ENCODE data around the gene COPZ1. TPM values are rescaled to one million over a fixed set of nuclear protein-coding genes. Genes with fewer than 3 reads are reported as not detected.
A peak's percentile ranks its signal among the peaks of the same experiment; 100 is the strongest.

COPZ1 gene
- total and polyA plus RNA-seq, 2 experiments from 2014 or later: 149 to 170 TPM

DNA sequence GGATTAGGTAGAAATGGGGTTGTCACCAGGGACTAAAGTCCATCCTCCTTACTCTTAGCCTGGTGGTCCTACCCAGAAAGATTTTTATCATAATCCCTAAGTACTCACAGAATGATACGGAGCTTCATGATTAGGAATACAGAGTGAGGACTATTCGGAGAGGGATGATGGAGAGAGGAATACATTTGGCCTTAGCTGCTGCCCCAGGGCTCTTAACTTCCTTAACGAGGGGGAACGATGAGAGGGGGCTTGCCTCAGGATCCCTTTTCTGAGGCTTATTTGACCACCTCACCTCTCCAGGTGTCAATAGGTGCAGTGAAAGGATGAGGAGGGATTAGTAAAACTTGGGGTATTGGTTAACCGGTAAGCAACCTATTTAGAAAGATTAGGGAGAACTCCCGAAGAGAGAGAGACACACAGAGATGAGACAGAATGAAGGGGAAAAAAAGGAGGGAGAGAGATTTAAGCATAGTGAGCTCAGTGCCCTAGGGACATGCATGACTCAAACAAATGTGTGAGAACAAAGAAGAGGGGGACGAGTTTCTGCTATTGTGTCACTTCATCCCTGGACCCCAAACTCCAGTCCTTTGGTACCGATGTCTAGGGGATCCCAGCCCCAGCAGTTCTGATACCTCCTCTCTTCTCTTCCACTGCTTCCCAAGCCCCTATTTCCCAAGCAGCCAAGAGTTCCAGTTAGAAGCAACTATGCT is 25.3 kb upstream of the COPZ1 start:
- Histone ChIP-seq H3K4me1 (ENCODE audit: insufficient read depth) (peaks cover 23% of the 10 kb centered on the region), H3K4me2 (ENCODE audit: unreplicated experiment) (peak overlapping the region; percentile 74), H4K20me1 (ENCODE audit: insufficient read depth) (no peaks in the 10 kb centered on the region), H3K36me3 (ENCODE audit: low read depth) (no peaks in the 10 kb centered on the region), H3K4me3 (no peak overlapping the region), H3K27ac (no peak overlapping the region), H3K27me3 (replicated peaks; ENCODE audit: insufficient read depth) (no peaks in the 10 kb centered on the region), H3K79me2 (ENCODE audit: insufficient read depth) (no peaks in the 10 kb centered on the region), H3F3A (ENCODE audit: insufficient read depth) (no peaks in the 10 kb centered on the region), H3K9me2 (ENCODE audit: insufficient read depth) (no peaks in the 10 kb centered on the region), H3K9me3 (ENCODE audit: low read depth) (no peaks in the 10 kb centered on the region), H2AFZ (no peak overlapping the region), H3K9ac (no peak overlapping the region)
- TF ChIP-seq EZH2 (IDR thresholded peaks at IDR 0.05; ENCODE audit: insufficient read depth, poor library complexity, severe bottlenecking): no peak
- TF ChIP-seq EZH2phosphoT487 (IDR thresholded peaks at IDR 0.05; ENCODE audit: insufficient read depth, low read depth): no peak
- in situ Hi-C loops (cut with MboI): no loop called here
- 65 to 69% methylated on average over 8 of the region's 8 CpGs for WGBS, 2 experiments (ENCODE audit: low coverage in 1 of 2, low lambda C conversion rate in 2 of 2, missing lambda C conversion rate in 2 of 2)
- peak; percentile 76 for DNase-seq

DNA sequence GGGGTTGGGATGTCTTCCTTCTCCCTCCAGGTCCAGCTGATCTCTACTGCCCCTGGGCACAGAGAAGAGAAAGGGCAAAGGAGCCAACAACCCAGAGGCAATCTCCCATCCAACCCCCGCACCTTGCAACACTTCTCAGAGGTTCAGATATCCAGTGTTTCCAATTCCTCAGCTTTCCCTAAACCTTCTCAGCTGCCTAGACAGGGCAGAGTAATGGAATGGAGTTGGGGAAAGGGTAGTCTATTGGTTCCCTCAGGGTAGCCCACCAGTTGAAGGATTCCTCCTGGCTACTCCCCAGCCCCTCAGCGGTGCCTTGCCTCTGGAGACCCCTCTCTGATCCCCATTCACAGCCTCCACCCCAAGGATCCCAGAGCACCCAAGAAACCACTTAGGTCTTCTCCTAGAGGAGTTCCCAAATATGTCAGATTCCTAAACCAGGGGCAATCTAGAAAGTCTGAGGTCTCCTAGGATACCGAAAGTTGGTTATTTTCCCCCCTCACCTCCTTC is 24.7 kb upstream of the COPZ1 start:
- peak overlapping the region; percentile 55 for H3K4me3 ChIP-seq
- H3K9me3 ChIP-seq (ENCODE audit: low read depth): no peaks in the 10 kb centered on the region
- H3K9ac ChIP-seq: peak overlapping the region; percentile 23; the same call in 1 of the 2 replicates
- peak overlapping the region; percentile 61; the same call in 1 of the 2 replicates for H2AFZ ChIP-seq
- peaks cover 23% of the 10 kb centered on the region for H3K4me1 ChIP-seq (ENCODE audit: insufficient read depth)
- H3K79me2 ChIP-seq (ENCODE audit: insufficient read depth): no peaks in the 10 kb centered on the region
- H3K36me3 ChIP-seq (ENCODE audit: low read depth): no peaks in the 10 kb centered on the region
- peak overlapping the region; percentile 74 for H3K4me2 ChIP-seq (ENCODE audit: unreplicated experiment)
- no peaks in the 10 kb centered on the region for H3K27me3 ChIP-seq (replicated peaks; ENCODE audit: insufficient read depth)
- H3K9me2 ChIP-seq (ENCODE audit: insufficient read depth): no peaks in the 10 kb centered on the region
- in situ Hi-C loops (cut with MboI): no loop called here
- no peak overlapping the region for H3K27ac ChIP-seq
- H4K20me1 ChIP-seq (ENCODE audit: insufficient read depth): no peaks in the 10 kb centered on the region
- WGBS, 2 experiments (ENCODE audit: low coverage in 1 of 2, low lambda C conversion rate in 2 of 2, missing lambda C conversion rate in 2 of 2): 64 to 91% methylated on average over 2 to 3 of the region's 3 CpGs
- TF ChIP-seq EZH2phosphoT487 (IDR thresholded peaks at IDR 0.05; ENCODE audit: insufficient read depth, low read depth) (no peak), EZH2 (IDR thresholded peaks at IDR 0.05; ENCODE audit: insufficient read depth, poor library complexity, severe bottlenecking) (no peak)
- H3F3A ChIP-seq (ENCODE audit: insufficient read depth): no peaks in the 10 kb centered on the region
- no peak for DNase-seq

DNA sequence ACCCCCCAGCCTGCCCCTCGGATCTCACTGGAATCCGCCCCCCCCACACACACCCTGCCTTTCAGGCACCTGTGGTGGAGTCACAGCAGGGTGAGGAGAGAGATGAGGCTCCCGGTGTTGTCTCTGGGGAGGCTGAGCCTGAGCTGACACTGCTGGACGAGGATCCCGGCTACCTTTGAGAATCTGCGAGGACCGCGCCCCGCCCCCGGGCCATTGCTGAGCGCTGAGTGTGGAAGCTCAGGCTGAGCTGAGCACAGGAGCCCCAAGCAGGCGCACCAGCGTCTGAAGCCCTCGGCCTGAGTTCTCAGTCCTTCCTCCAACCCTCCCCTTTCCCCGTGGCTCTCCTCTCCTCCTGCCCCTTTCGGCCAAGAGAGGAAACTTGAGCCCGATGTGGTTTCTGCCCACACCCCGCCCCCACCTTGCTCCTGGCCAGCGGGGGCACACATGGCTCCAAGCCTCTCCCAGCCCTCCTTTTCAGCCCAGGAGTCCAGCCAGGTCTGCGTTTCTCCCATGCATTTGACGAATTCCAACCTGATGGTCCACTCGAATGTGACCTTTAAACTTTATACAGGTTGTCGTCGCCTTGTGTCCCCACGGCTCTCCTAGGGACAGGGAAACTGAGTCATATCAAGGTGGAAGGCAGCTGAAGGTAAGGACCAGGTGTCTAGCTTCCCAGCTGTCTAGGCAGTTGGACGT is 24.1 kb upstream of the COPZ1 start, which contains the start of gene NFE2:
TSS of gene NFE2 (minus strand) at position 284 of the 696 bp plus-strand sequence. CDS start 5,767 bp downstream, outside the sequence.
- Histone ChIP-seq H3K27ac (no peak within 1 kb of the TSS), H2AFZ (peak within 1 kb of the TSS; percentile 61), H3K9me2 (ENCODE audit: insufficient read depth) (no peaks in the 10 kb centered on the region), H3K9ac (peak within 1 kb of the TSS; percentile 23; the same call in 1 of the 2 replicates), H3K4me2 (ENCODE audit: unreplicated experiment) (peak within 1 kb of the TSS; percentile 74), H4K20me1 (ENCODE audit: insufficient read depth) (no peaks in the 10 kb centered on the region), H3K79me2 (ENCODE audit: insufficient read depth) (no peaks in the 10 kb centered on the region), H3K9me3 (ENCODE audit: low read depth) (no peaks in the 10 kb centered on the region), H3K4me3 (peak within 1 kb of the TSS; percentile 55), H3K36me3 (ENCODE audit: low read depth) (no peaks in the 10 kb centered on the region), H3K27me3 (replicated peaks; ENCODE audit: insufficient read depth) (no peaks in the 10 kb centered on the region), H3F3A (ENCODE audit: insufficient read depth) (no peaks in the 10 kb centered on the region), H3K4me1 (ENCODE audit: insufficient read depth) (peaks cover 23% of the 10 kb centered on the region)
- WGBS, 2 experiments (ENCODE audit: low coverage in 1 of 2, low lambda C conversion rate in 2 of 2, missing lambda C conversion rate in 2 of 2): 14 to 19% methylated on average over 25 to 26 of the region's 26 CpGs
- TF ChIP-seq EZH2phosphoT487 (IDR thresholded peaks at IDR 0.05; ENCODE audit: insufficient read depth, low read depth): no peak
- no peak for TF ChIP-seq EZH2 (IDR thresholded peaks at IDR 0.05; ENCODE audit: insufficient read depth, poor library complexity, severe bottlenecking)
- in situ Hi-C loops (cut with MboI): no loop called here
- peak; percentile 83 for DNase-seq

DNA sequence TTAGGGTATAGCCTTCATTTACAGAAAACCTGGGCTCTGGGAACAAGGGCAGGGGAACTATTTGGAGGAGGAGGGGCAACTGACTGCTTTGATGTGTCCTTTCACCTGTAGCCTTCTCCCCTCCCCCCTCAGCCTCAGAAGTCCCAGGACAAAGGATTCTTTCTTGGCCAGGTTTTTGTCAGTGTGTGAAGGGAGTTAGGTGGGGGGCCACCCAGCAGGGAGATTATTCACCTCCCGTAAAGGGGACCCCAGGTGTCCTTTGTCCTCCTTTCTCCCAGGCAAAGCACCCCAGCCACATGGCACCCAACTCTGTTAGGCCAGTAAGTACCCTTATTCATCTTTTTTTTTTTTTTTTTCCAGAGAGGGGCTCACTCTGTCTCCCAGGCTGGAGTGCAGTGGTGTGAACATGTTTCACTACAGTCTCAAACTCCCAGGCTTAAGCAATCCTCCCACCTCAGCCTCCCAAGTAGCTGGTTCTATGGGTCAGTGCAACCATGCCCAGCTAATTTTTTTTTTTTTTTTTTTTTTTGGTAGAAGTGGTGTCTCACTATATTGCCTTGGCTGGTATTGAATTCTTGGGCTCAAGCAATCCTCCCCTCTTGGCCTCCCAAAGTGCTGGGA is 23.4 kb upstream of the COPZ1 start:
- Histone ChIP-seq H2AFZ (peak overlapping the region; percentile 61; the same call in 1 of the 2 replicates), H3K9me2 (ENCODE audit: insufficient read depth) (no peaks in the 10 kb centered on the region), H3K79me2 (ENCODE audit: insufficient read depth) (no peaks in the 10 kb centered on the region), H3K27me3 (replicated peaks; ENCODE audit: insufficient read depth) (no peaks in the 10 kb centered on the region), H3K27ac (no peak overlapping the region), H3K4me1 (ENCODE audit: insufficient read depth) (peaks cover 23% of the 10 kb centered on the region), H3K4me3 (no peak overlapping the region), H3K9me3 (ENCODE audit: low read depth) (no peaks in the 10 kb centered on the region), H3K4me2 (ENCODE audit: unreplicated experiment) (peak overlapping the region; percentile 74), H3K36me3 (ENCODE audit: low read depth) (no peaks in the 10 kb centered on the region), H3F3A (ENCODE audit: insufficient read depth) (no peaks in the 10 kb centered on the region), H3K9ac (no peak overlapping the region), H4K20me1 (ENCODE audit: insufficient read depth) (no peaks in the 10 kb centered on the region)
- WGBS, 2 experiments (ENCODE audit: low coverage in 1 of 2, low lambda C conversion rate in 2 of 2, missing lambda C conversion rate in 2 of 2): 95 to 100% methylated on average over 1 of the region's 1 CpG
- TF ChIP-seq EZH2phosphoT487 (IDR thresholded peaks at IDR 0.05; ENCODE audit: insufficient read depth, low read depth): no peak
- no peak for TF ChIP-seq EZH2 (IDR thresholded peaks at IDR 0.05; ENCODE audit: insufficient read depth, poor library complexity, severe bottlenecking)
- in situ Hi-C loops (cut with MboI): no loop called here
- no peak for DNase-seq

All from GM23248 (cell line).